GM12872 (cell line): ENCODE data around the gene BZW2.

Source experiments
- TF ChIP-seq, protein P1 (sequence below): IDR thresholded peaks from 3 replicates; pipeline ENCODE4 v1.5.1; 2011; ENCODE audit warnings: low read depth, mild to moderate bottlenecking, low read length, moderate library complexity; ENCODE audit not compliant: insufficient read depth

Gene BZW2

DNA sequence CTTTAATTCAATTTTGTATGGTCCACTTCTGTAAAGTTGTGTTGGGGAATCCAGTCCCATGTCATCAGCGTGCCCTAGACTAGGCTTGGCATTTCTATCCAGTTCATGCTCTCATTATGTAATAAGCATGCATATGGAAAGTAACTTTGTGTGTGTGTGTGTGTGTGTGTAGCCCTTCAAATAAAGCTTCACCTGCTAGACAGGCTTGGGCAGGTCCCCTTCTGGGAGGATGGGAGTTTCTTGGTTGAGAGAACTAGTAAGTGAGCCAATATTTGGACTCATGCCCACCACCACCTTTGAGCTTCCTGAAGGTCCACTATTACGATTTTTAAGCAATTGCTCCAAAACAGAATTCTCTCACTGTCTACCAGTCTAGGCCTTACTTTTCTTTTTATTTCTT is 6.9 kb downstream of the BZW2 start:
- TF ChIP-seq, protein P1, sequence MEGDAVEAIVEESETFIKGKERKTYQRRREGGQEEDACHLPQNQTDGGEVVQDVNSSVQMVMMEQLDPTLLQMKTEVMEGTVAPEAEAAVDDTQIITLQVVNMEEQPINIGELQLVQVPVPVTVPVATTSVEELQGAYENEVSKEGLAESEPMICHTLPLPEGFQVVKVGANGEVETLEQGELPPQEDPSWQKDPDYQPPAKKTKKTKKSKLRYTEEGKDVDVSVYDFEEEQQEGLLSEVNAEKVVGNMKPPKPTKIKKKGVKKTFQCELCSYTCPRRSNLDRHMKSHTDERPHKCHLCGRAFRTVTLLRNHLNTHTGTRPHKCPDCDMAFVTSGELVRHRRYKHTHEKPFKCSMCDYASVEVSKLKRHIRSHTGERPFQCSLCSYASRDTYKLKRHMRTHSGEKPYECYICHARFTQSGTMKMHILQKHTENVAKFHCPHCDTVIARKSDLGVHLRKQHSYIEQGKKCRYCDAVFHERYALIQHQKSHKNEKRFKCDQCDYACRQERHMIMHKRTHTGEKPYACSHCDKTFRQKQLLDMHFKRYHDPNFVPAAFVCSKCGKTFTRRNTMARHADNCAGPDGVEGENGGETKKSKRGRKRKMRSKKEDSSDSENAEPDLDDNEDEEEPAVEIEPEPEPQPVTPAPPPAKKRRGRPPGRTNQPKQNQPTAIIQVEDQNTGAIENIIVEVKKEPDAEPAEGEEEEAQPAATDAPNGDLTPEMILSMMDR = no peak

DNA sequence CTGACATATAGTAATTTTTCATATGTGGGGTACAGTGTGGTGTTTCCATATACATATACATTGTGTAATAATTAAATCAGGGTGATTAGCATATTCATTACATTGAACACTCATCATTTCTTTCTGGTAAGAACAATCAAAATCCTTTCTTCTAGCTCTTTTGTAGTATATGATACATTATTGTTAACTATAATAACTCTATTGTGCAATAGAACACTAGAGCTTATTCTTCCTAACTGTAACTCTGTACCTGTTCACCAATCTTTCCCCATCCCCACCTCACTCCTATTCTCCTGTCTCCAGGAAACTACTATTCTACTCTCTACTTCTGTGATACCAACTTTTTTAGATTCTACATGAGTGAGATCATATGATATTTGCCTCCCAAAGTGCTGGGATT is 9.4 kb downstream of the BZW2 start:
- TF ChIP-seq, protein P1 = no peak

DNA sequence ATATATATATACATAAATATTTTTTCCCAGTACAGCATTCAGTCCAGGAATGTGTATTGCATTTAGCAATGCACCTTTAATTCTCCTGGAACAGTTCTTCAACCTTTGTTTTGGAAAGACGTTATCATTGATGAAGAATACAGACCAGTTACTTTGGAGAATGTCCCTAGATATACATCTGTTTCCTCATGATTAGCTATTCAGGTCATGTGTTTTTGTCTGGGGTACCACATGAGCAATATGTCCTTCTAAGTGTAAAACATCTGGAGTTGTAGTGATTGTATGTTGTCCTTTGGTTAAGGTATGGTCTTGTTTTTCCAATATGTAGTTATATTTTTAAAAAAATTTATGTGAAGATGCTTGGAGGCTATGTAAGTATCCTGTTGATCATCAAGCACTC is 10.2 kb downstream of the BZW2 start:
- TF ChIP-seq, protein P1 = no peak

DNA sequence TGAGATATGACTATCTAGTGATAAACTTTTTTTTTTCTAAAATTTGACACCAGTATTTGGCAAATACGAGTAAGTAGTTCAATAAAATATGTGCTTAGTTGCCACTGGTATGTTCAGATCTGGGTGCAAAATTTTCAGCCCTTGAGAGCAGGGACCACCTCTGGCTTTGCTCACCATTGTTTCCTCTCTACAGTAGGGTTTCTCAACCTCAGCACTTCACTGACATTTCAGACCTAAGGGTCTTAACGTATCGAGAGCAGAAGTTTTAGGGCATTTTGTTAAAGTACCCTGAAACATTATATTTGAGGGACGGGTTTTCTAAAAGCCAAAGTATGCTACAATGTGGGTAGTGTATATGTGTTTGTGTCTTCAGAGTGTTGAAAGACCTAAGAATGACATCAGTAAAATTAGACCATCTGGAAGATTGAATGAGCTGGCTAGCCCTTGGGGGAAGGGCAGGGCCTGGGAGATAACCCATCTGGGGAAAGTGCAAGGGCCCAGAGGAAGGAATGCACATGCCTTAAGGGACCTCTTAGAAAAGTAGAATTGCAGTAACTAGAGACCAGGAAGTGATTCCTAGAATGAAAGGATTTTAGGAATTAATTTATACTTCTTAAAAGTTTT is 11.8 kb downstream of the BZW2 start:
- TF ChIP-seq, protein P1 = no peak

DNA sequence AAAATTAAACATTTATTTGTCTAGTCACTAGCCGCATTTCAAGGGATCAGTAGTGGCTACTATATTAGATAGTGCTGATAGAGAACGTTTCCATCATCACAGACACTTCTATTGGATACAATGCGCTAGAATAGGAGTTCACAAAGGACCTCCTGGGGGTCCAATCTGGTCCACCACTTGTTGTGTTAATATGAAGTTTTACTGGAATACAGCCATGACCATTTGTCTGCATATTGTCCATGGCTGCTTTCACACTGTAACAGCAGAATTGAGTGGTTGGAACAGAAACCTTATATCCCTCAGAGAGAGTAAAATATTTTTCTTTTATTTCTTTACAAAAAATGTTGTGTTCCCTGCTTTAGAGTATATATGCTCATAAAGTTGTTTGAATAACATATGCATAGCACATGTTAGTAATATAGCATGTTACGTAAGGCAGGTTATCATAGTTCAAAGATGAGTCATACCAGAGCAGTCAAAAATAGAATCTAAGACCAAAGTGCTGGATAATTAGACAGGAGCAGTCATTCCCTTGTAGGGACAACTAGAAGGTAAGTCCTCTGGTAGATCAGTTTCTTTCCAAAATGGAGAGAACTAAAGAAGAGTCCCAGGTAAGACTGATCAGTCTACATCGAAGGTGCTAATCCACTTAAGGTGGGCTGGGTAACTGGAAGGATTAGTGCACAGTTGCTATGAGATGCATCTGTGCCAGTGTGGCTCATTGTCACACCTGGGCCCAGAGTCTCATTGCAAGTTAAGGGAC is 14.9 kb downstream of the BZW2 start:
- TF ChIP-seq, protein P1 = no peak

DNA sequence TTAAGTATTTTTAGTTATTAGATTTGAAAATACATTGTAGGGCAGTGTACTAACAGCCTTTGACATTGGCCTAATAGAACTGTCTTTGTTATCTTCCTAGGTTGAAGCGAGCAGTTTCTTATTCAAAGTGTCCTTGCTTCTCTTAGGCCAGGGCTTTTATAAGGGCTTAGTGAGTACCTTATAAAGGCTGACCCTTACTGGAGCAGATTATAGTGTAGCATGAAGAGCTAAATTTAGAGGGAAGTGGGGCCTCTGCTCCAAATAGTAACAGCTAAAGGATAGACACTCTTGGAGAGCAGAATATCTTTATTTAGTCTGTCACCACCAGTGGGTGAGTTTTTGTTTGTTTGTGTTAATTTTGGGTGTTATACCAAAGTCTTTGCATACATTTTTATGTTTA is 15.9 kb downstream of the BZW2 start:
- TF ChIP-seq, protein P1 = no peak

DNA sequence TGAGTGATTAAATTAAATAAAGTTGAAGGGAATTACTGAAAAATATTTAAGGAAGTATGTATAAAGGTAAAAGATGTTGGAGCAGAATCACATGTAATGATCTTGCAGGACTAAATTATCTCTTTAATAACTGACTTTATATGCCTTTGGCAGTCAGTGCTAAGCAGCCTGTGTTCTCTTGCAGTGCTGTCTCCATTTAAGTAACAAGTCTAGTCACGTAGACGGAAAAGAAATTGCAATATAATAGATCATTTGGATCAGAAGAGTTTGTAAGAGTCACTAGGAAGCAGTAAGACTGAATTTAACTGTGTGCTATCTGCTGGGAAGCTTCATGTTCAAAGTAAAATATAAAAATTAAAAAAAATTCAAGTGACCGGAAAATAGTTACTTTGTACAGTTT is 21.4 kb downstream of the BZW2 start:
- TF ChIP-seq, protein P1 = no peak
